ENCODE measurements around the gene PAPPA. TPM values are rescaled to one million over a fixed set of nuclear protein-coding genes. Genes with fewer than 3 reads are reported as not detected.

PAPPA gene
- total RNA-seq, 1 experiment from 2014 or later: 0.05 TPM

DNA sequence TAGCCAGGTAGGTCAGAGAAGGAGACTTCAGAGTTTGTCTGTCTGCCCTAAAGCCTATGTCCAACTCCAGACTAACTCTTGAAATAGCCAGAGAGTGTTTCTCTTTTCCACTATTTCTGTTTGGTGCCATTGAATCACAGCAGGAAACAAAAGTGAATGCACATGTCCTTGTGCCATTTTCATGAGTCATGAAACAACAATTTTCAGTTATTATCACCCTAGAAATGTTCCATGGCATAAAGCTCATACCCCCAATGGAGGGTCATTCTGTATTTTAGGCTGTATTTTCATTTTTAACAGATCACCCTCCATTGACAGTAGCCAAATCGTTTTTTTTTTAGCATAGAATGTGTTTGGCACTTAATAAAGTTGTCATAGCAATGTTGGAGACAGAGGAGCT is 124.7 kb downstream of the PAPPA start:
- Histone ChIP-seq H3K9ac (ENCODE audit: low read length) (no peak overlapping the region), H3K79me2 (ENCODE audit: insufficient read depth, low read length) (no peaks in the 10 kb centered on the region), H3K27ac (ENCODE audit: low read depth, low read length) (no peak overlapping the region), H3K9me2 (ENCODE audit: insufficient read depth) (no peaks in the 10 kb centered on the region), H3K27me3 (ENCODE audit: insufficient read depth, low read length) (peaks cover 76% of the 10 kb centered on the region), H3K4me3 (replicated peaks in 1 of 2; ENCODE audit: low read depth in 1 of 2, low read length in 2 of 2) (no peak overlapping the region), H3K4me1 (ENCODE audit: control insufficient read depth in 1 of 2, insufficient read depth in 2 of 2, low read length in 2 of 2) (no peaks in the 10 kb centered on the region), H3K36me3 (ENCODE audit: control insufficient read depth in 1 of 2, insufficient read depth in 2 of 2, low read length in 2 of 2) (no peaks in the 10 kb centered on the region), H4K20me1 (ENCODE audit: insufficient read depth) (no peaks in the 10 kb centered on the region), H3K4me2 (ENCODE audit: low read length) (no peak overlapping the region), H3K9me3 (ENCODE audit: control insufficient read depth in 1 of 2, insufficient read depth in 1 of 2, low read depth in 1 of 2, low read length in 2 of 2) (no peaks in the 10 kb centered on the region), H2AFZ (ENCODE audit: low read depth, low read length, poor library complexity, severe bottlenecking) (no peak overlapping the region)
- ATAC-seq (no peak), DNase-seq (ENCODE audit: low read depth, low spot score) (no peak)
- RAD21 ChIA-PET (ENCODE audit: low non-redundant PET in 1 of 2, low total read pairs in 2 of 2, uncharacterized antibody in 2 of 2, unreplicated experiment in 2 of 2): no interaction called here
- CTCF ChIA-PET: no interaction called here
- intact Hi-C loops (cut with micrococcal nuclease): no loop called here
- BruUV-seq (replicated peaks): no TSS peak
- no peak for TF ChIP-seq EZH2 (IDR thresholded peaks at IDR 0.05)
- no peak for TF ChIP-seq POLR2AphosphoS5 (IDR thresholded peaks at IDR 0.05; ENCODE audit: low read depth, low read length)
- TF ChIP-seq SRF (IDR thresholded peaks at IDR 0.05; ENCODE audit: low read depth): no peak
- no peak for TF ChIP-seq ELF1 (IDR thresholded peaks at IDR 0.05; ENCODE audit: borderline replicate concordance, low read depth)
- no peak for TF ChIP-seq CEBPB (IDR thresholded peaks at IDR 0.05; ENCODE audit: low read depth)
- TF ChIP-seq CBX3 (IDR thresholded peaks at IDR 0.05; ENCODE audit: low read depth): no peak
- no peak for TF ChIP-seq ZNF274 (IDR thresholded peaks at IDR 0.05; ENCODE audit: low read depth, low read length)
- POLR2A ChIA-PET: no interaction called here

DNA sequence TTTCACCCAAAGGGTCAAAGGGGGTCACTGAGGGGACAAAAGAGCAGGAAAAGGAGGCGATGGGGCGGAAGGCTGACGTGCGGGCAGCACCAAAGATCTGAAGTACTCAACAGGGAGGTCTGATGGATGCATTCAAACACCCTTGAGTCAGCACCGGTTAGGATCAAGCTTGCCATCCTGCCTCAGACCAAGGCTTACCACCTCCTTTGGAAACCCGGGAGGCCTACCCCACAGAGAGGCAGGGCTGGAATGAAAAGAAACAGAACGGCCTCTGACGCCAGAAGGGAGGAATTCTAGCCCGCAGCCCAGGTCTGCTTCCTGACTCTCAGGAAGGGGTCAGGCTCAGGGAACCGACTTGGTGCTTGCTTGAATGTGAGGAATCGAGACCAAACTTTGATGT is 125.6 kb downstream of the PAPPA start:
- Histone ChIP-seq H3K27me3 (ENCODE audit: insufficient read depth, low read length) (peaks cover 79% of the 10 kb centered on the region), H3K4me3 (replicated peaks in 1 of 2; ENCODE audit: low read depth in 1 of 2, low read length in 2 of 2) (no peak overlapping the region), H3K9me2 (ENCODE audit: insufficient read depth) (no peaks in the 10 kb centered on the region), H3K4me2 (ENCODE audit: low read length) (no peak overlapping the region), H3K9ac (ENCODE audit: low read length) (no peak overlapping the region), H3K36me3 (ENCODE audit: control insufficient read depth in 1 of 2, insufficient read depth in 2 of 2, low read length in 2 of 2) (no peaks in the 10 kb centered on the region), H3K4me1 (ENCODE audit: control insufficient read depth in 1 of 2, insufficient read depth in 2 of 2, low read length in 2 of 2) (no peaks in the 10 kb centered on the region), H3K27ac (ENCODE audit: low read depth, low read length) (no peak overlapping the region), H3K9me3 (ENCODE audit: control insufficient read depth in 1 of 2, insufficient read depth in 1 of 2, low read depth in 1 of 2, low read length in 2 of 2) (no peaks in the 10 kb centered on the region), H2AFZ (ENCODE audit: low read depth, low read length, poor library complexity, severe bottlenecking) (no peak overlapping the region), H4K20me1 (ENCODE audit: insufficient read depth) (no peaks in the 10 kb centered on the region), H3K79me2 (ENCODE audit: insufficient read depth, low read length) (no peaks in the 10 kb centered on the region)
- DNase-seq (ENCODE audit: low read depth, low spot score) (no peak), ATAC-seq (no peak)
- RAD21 ChIA-PET (ENCODE audit: low non-redundant PET in 1 of 2, low total read pairs in 2 of 2, uncharacterized antibody in 2 of 2, unreplicated experiment in 2 of 2): no interaction called here
- POLR2A ChIA-PET: no interaction called here
- CTCF ChIA-PET: no interaction called here
- TF ChIP-seq, protein P1, sequence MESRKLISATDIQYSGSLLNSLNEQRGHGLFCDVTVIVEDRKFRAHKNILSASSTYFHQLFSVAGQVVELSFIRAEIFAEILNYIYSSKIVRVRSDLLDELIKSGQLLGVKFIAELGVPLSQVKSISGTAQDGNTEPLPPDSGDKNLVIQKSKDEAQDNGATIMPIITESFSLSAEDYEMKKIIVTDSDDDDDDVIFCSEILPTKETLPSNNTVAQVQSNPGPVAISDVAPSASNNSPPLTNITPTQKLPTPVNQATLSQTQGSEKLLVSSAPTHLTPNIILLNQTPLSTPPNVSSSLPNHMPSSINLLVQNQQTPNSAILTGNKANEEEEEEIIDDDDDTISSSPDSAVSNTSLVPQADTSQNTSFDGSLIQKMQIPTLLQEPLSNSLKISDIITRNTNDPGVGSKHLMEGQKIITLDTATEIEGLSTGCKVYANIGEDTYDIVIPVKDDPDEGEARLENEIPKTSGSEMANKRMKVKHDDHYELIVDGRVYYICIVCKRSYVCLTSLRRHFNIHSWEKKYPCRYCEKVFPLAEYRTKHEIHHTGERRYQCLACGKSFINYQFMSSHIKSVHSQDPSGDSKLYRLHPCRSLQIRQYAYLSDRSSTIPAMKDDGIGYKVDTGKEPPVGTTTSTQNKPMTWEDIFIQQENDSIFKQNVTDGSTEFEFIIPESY (IDR thresholded peaks at IDR 0.05; ENCODE audit: extremely low read depth, insufficient replicate concordance, low read length): no peak
- TF ChIP-seq, protein P2, sequence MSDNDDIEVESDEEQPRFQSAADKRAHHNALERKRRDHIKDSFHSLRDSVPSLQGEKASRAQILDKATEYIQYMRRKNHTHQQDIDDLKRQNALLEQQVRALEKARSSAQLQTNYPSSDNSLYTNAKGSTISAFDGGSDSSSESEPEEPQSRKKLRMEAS (IDR thresholded peaks at IDR 0.05): no peak
- TF ChIP-seq JUND (IDR thresholded peaks at IDR 0.05): no peak
- TF ChIP-seq FOSL1 (IDR thresholded peaks at IDR 0.05; ENCODE audit: low read depth): no peak
- TF ChIP-seq, protein P3, sequence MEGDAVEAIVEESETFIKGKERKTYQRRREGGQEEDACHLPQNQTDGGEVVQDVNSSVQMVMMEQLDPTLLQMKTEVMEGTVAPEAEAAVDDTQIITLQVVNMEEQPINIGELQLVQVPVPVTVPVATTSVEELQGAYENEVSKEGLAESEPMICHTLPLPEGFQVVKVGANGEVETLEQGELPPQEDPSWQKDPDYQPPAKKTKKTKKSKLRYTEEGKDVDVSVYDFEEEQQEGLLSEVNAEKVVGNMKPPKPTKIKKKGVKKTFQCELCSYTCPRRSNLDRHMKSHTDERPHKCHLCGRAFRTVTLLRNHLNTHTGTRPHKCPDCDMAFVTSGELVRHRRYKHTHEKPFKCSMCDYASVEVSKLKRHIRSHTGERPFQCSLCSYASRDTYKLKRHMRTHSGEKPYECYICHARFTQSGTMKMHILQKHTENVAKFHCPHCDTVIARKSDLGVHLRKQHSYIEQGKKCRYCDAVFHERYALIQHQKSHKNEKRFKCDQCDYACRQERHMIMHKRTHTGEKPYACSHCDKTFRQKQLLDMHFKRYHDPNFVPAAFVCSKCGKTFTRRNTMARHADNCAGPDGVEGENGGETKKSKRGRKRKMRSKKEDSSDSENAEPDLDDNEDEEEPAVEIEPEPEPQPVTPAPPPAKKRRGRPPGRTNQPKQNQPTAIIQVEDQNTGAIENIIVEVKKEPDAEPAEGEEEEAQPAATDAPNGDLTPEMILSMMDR (IDR thresholded peaks at IDR 0.05 in 2 of 3, conservative IDR thresholded peaks at IDR 0.05 in 1 of 3; ENCODE audit: borderline replicate concordance in 1 of 3, insufficient read depth in 1 of 3, low read depth in 2 of 3, low read length in 2 of 3): no peak
- no peak for TF ChIP-seq SP1 (IDR thresholded peaks at IDR 0.05; ENCODE audit: low read depth)
- TF ChIP-seq RAD21 (IDR thresholded peaks at IDR 0.05; ENCODE audit: low read depth): no peak
- BruUV-seq (replicated peaks): no TSS peak
- intact Hi-C loops (cut with micrococcal nuclease): no loop called here
